SKM-1 (cell line): Measurements from ENCODE around the gene FADS3.

Source experiments
- DNase-seq: peaks from one replicate; lab custom pipeline; 2025; ENCODE audit not compliant: unreplicated experiment; lab: John Stamatoyannopoulos, UW

FADS3 gene

GRCh38 chr11:61891331-61892084, at the start of gene FADS3:
Gene FADS3 (minus strand): TSS chr11:61891545. CDS start chr11:61891381, 164 bp downstream.
- peak; percentile 9 for DNase-seq

- DNase-seq, result no peak
Measured at GRCh38 chr11:61940466-61940865, 49.1 kb upstream of the FADS3 start.

GRCh38 chr11:61935861-61936260, 44.5 kb upstream of the FADS3 start:
- no peak for DNase-seq

- no peak for DNase-seq
Measured at GRCh38 chr11:61930933-61931332, 39.6 kb upstream of the FADS3 start.

GRCh38 chr11:61928606-61929005, 37.3 kb upstream of the FADS3 start:
- DNase-seq, result no peak

- DNase-seq, result no peak
Measured at GRCh38 chr11:61927501-61927900, 36.2 kb upstream of the FADS3 start.

- no peak for DNase-seq
Measured at GRCh38 chr11:61926235-61926634, 34.9 kb upstream of the FADS3 start.

- no peak for DNase-seq
Measured at GRCh38 chr11:61925736-61926135, 34.4 kb upstream of the FADS3 start.

GRCh38 chr11:61924064-61924455, 32.7 kb upstream of the FADS3 start:
- no peak for DNase-seq

- DNase-seq, result no peak
Measured at GRCh38 chr11:61923166-61924063, 32.1 kb upstream of the FADS3 start.

GRCh38 chr11:61922539-61922938, 31.2 kb upstream of the FADS3 start:
- DNase-seq, result peak; percentile 93

- DNase-seq, result no peak
Measured at GRCh38 chr11:61921446-61921845, 30.1 kb upstream of the FADS3 start.

GRCh38 chr11:61919705-61920631, 28.6 kb upstream of the FADS3 start:
- DNase-seq, result no peak

GRCh38 chr11:61918938-61919704, 27.8 kb upstream of the FADS3 start:
- DNase-seq, result no peak

- DNase-seq, result no peak
Measured at GRCh38 chr11:61918251-61918937, 27.0 kb upstream of the FADS3 start.

GRCh38 chr11:61917334-61918109, 26.2 kb upstream of the FADS3 start, which contains the start of gene RAB3IL1:
Gene RAB3IL1 (minus strand): TSS chr11:61917566. CDS start chr11:61917367, 199 bp downstream.
- no peak for DNase-seq

- no peak for DNase-seq
Measured at GRCh38 chr11:61916737-61917333, 25.5 kb upstream of the FADS3 start.

- DNase-seq, result no peak
Measured at GRCh38 chr11:61914471-61915171, 23.3 kb upstream of the FADS3 start.
